OCI-LY1 (cell line): Measurements from ENCODE around the gene SLC46A1.

ENCODE experiments used
- EZH2 ChIP-seq: fragments of 200-600 bp; sonication (generic), shearing (Covaris generic); IDR thresholded peaks from 2 replicates; pipeline ENCODE4 v1.8.0; 2017; ENCODE audit warnings: borderline replicate concordance, mixed run types, mild to moderate bottlenecking, antibody characterized with exemption, low read length, moderate library complexity, mixed read lengths
- TF ChIP-seq, protein P1 (sequence below): fragments of 200-600 bp; sonication (generic), shearing (Covaris generic); IDR thresholded peaks from 2 replicates; pipeline ENCODE4 v1.5.1; 2017; ENCODE audit warnings: mild to moderate bottlenecking, antibody characterized with exemption, low read length, moderate library complexity, mixed read lengths

DNA sequence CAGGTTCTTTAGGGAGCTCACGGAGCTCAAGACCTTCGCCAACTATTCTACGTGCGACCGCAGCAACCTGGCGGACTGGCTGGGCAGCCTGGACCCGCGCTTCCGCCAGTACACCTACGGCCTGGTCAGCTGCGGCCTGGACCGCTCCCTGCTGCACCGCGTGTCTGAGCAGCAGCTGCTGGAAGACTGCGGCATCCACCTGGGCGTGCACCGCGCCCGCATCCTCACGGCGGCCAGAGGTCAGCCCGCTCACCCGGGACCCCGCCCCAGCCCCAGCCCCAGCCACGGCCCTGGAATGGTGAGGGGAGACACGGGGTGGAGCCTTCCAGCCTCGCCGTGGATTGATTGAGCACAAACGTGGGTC lies 21.0 kb downstream of the SLC46A1 start:
- TF ChIP-seq, protein P1, sequence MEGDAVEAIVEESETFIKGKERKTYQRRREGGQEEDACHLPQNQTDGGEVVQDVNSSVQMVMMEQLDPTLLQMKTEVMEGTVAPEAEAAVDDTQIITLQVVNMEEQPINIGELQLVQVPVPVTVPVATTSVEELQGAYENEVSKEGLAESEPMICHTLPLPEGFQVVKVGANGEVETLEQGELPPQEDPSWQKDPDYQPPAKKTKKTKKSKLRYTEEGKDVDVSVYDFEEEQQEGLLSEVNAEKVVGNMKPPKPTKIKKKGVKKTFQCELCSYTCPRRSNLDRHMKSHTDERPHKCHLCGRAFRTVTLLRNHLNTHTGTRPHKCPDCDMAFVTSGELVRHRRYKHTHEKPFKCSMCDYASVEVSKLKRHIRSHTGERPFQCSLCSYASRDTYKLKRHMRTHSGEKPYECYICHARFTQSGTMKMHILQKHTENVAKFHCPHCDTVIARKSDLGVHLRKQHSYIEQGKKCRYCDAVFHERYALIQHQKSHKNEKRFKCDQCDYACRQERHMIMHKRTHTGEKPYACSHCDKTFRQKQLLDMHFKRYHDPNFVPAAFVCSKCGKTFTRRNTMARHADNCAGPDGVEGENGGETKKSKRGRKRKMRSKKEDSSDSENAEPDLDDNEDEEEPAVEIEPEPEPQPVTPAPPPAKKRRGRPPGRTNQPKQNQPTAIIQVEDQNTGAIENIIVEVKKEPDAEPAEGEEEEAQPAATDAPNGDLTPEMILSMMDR = no peak
- TF ChIP-seq EZH2 = no peak
